Gastrocnemius medialis (tissue), 4 donors: ENCODE measurements around the gene EVC.

Experiments
- POLR2A ChIP-seq, 2 donors: fragments of 450-650 bp; IDR thresholded peaks; one replicate each; pipeline ENCODE4 v1.6.1; 2017; ENCODE audit warnings: antibody characterized with exemption in 2 of 2, mild to moderate bottlenecking in 2 of 2, moderate library complexity in 2 of 2
- TF ChIP-seq, protein P1 (sequence below), 5 experiments: fragments of 450-650 bp in 3 of 5; fragments of 200-600 bp in 2 of 5; sonication (generic) in 2 of 5; IDR thresholded peaks in 4 of 5; conservative IDR thresholded peaks in 1 of 5; 1 replicate in 4 of 5; 2 replicates in 1 of 5; pipeline ENCODE4 v1.5.1; 2016 to 2019; ENCODE audit warnings: antibody characterized with exemption in 5 of 5, mild to moderate bottlenecking in 3 of 5, moderate library complexity in 3 of 5

GRCh38 chr4:5750052-5750945, 39.3 kb downstream of the EVC start:
- TF ChIP-seq POLR2A (IDR thresholded peaks at IDR 0.05): no peak
- TF ChIP-seq, protein P1, sequence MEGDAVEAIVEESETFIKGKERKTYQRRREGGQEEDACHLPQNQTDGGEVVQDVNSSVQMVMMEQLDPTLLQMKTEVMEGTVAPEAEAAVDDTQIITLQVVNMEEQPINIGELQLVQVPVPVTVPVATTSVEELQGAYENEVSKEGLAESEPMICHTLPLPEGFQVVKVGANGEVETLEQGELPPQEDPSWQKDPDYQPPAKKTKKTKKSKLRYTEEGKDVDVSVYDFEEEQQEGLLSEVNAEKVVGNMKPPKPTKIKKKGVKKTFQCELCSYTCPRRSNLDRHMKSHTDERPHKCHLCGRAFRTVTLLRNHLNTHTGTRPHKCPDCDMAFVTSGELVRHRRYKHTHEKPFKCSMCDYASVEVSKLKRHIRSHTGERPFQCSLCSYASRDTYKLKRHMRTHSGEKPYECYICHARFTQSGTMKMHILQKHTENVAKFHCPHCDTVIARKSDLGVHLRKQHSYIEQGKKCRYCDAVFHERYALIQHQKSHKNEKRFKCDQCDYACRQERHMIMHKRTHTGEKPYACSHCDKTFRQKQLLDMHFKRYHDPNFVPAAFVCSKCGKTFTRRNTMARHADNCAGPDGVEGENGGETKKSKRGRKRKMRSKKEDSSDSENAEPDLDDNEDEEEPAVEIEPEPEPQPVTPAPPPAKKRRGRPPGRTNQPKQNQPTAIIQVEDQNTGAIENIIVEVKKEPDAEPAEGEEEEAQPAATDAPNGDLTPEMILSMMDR (IDR thresholded peaks at IDR 0.05 in 4 of 5, conservative IDR thresholded peaks at IDR 0.05 in 1 of 5): no peak
